IPS-18c (cell line): ENCODE results near the gene RLF.
"Not testable (repeated sequence)": the region's sequence is repeated elsewhere in the genome, so short reads cannot be mapped to it uniquely, and the experiment has no call there.

ENCODE experiments used
- H3K4me3 ChIP-seq: 2 replicates; pipeline ENCODE4 v1.7.0; 2013; ENCODE audit warnings: low read depth, mild to moderate bottlenecking, low read length, moderate library complexity; ENCODE audit not compliant: insufficient read depth
- H3K9me3 ChIP-seq: one replicate; pipeline ENCODE4 v1.6.1; 2013; ENCODE audit warnings: mild to moderate bottlenecking, low read length, moderate library complexity; ENCODE audit not compliant: control insufficient read depth, insufficient read depth

Gene RLF

GRCh38 chr1:40199126-40199525 is 37.9 kb downstream of the RLF start:
- Histone ChIP-seq H3K4me3 (no peak overlapping the region), H3K9me3 (no peaks in the 10 kb centered on the region)

DNA sequence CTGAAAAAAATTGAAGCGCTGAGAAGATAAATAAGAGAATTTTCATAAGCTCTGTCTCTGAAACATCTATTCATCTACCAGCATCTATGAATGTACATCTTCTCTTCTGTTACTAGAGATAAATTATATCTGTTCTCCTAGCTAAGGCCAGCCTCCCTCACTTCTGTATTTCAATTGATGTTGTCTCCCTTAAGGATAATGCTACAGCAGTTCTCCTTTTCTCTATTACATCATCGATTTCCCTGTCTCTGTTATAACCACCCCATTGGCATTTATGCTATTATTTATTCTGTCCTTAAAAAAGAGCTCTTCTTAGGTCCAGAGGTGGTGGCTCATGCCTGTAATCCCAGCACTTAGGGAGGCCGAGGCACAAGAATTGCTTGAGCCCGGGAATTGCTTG is 43.7 kb downstream of the RLF start:
- H3K4me3 ChIP-seq, result no peak overlapping the region
- no peaks in the 10 kb centered on the region for H3K9me3 ChIP-seq

GRCh38 chr1:40210511-40211204 is 49.5 kb downstream of the RLF start:
- H3K4me3 ChIP-seq, result no peak overlapping the region
- H3K9me3 ChIP-seq, result no peaks in the 10 kb centered on the region

DNA sequence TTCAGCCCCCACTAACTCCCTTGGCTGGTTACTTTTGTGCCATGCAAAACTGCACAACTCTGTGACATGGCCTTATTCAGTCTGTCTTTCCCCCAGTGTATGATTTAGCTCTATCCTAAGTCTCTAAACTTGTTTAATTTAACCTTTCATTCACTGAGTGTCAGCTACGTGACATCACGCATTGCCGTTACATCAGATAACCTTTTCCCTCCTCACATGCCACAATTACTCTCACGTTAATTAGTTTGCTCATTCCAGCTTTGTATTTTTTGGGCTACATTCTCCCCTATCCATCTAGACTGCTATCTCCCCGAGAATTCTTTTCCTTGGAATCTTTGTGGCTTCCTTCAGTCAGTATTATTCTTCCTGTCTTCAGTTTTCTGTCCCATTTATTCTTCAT is 57.1 kb downstream of the RLF start:
- H3K9me3 ChIP-seq, result no peaks in the 10 kb centered on the region
- no peak overlapping the region for H3K4me3 ChIP-seq

GRCh38 chr1:40221471-40221905 is 60.3 kb downstream of the RLF start:
- H3K4me3 ChIP-seq, H3K9me3 ChIP-seq: not testable (repeated sequence)

GRCh38 chr1:40221977-40222772 is 61.0 kb downstream of the RLF start:
- H3K4me3 ChIP-seq, result no peak overlapping the region
- no peaks in the 10 kb centered on the region for H3K9me3 ChIP-seq

GRCh38 chr1:40224040-40224439 is 62.9 kb downstream of the RLF start:
- H3K9me3 ChIP-seq, result no peaks in the 10 kb centered on the region
- no peak overlapping the region for H3K4me3 ChIP-seq

DNA sequence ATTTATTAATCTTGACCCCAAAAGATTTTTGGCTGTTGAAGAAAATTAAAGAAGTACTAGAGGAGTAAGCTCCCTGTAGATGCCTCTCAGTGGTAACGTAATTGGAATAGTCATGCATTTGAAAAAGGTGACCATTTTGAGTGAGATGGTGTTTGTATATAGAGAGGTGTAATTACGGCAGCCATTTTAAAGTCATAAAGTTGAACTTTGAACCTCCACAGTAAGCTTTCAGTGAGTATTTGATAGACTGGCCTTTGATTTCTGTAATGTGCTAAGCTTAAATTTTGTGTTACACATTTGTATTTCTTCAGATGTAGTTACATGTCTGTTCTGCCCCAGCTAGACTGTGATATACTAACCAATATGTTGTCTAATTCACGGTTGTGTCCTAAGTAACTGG is 65.0 kb downstream of the RLF start:
- H3K9me3 ChIP-seq, result no peaks in the 10 kb centered on the region
- no peak overlapping the region for H3K4me3 ChIP-seq

- Histone ChIP-seq H3K4me3 (no peak overlapping the region), H3K9me3 (no peaks in the 10 kb centered on the region)
These were observed 71.3 kb downstream of the RLF start for GRCh38 chr1:40232444-40232843.

- Histone ChIP-seq H3K9me3 (no peaks in the 10 kb centered on the region), H3K4me3 (no peak overlapping the region)
These were observed 78.4 kb downstream of the RLF start for GRCh38 chr1:40239626-40240025.

GRCh38 chr1:40240390-40240789 is 79.2 kb downstream of the RLF start:
- H3K9me3 ChIP-seq, result no peaks in the 10 kb centered on the region
- H3K4me3 ChIP-seq, result no peak overlapping the region

- Histone ChIP-seq H3K9me3 (no peaks in the 10 kb centered on the region), H3K4me3 (no peak overlapping the region)
These were observed 80.2 kb downstream of the RLF start for GRCh38 chr1:40241362-40241761.

DNA sequence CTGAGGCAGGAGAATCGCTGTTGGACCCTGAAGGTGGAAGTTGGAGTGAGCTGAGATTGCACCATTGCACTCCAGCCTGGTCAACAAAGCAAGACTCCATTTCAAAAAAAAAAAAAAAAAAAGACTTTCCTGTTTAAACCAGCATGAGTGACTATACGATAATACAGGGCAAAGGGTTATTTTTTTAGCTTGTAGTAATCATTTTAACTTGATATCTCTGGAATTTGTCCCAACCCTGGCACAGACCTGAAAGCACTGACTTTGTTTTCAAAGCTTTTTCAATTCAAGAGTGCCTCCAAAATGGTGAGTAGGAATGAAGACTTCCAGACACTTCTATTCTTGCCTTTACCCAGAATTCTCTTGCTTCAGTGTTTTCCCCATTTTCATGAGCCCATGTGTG is 82.2 kb downstream of the RLF start:
- no peak overlapping the region for H3K4me3 ChIP-seq
- H3K9me3 ChIP-seq, result no peaks in the 10 kb centered on the region

DNA sequence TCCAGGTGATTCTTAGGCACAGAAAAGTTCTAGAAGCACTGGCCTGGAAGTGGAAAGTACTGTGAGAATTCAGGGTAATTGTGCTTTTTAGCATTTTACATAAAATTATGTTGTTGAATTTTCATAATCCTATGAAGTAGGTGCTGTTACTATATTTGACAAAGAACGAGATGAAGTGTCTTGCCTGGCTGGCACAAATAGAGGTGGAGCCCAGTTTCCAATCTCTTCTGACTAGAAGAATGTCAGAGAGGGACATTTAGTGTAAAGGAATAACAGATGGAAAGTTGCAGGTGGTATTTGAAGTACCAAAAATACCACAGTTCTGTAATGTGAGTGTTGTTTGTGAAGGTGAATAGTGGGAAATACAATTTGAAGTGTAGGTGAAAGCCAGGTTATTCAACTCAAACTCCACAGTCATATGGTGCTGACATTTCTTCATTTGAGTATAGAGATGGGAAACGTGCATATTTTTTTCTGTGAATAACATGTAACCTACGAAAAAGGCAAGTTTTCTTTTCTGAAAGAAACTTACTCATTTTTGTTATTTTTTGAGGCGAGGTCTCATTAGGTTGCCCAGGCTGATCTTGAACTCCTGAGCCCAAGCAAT is 83.1 kb downstream of the RLF start:
- Histone ChIP-seq H3K4me3 (no peak overlapping the region), H3K9me3 (no peaks in the 10 kb centered on the region)

DNA sequence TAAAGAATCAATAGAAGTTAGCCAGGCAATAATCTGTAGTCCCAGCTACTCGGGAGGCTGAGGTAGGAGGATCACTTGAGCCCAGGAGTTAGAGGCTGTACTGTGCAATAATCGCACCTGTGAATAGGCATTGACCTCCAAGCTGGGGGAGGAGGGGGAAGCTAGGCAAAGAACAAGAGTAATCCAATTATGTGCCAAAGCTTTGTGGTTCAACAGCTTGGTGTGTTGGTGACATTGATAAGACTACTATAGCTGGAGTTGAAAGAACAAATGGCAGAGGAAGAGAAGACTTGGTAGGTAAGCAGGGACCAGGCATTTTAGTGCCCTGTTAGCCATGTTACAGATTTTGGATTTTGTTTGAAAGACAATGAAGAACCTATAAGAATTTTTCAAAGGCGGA is 84.5 kb downstream of the RLF start:
- Histone ChIP-seq H3K9me3 (no peaks in the 10 kb centered on the region), H3K4me3 (no peak overlapping the region)

DNA sequence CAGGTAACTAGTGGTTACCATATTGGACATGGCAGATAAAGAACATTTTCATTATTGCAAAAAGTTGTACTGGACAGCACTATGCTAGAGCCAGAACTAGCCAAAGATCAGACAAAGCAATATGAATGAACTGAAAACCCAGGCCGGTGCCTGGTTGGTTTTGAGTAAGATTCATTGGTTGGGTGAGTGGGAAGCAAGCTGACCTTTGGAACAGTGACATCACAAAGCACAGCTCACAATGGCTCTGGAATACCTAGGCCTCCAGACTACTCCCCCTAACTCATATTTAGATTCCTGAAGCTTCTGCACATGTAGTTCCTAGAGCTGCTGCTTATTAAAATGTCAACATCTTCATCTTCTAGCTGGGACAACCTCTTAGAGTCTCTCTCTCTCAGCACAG is 86.5 kb downstream of the RLF start, which contains the start of gene TMCO2:
TSS of gene TMCO2 (plus strand) at position 283 of the 400 bp plus-strand sequence. CDS start at position 340, 57 bp downstream.
- Histone ChIP-seq H3K9me3 (no peaks in the 10 kb centered on the region), H3K4me3 (no peak within 1 kb of the TSS)

DNA sequence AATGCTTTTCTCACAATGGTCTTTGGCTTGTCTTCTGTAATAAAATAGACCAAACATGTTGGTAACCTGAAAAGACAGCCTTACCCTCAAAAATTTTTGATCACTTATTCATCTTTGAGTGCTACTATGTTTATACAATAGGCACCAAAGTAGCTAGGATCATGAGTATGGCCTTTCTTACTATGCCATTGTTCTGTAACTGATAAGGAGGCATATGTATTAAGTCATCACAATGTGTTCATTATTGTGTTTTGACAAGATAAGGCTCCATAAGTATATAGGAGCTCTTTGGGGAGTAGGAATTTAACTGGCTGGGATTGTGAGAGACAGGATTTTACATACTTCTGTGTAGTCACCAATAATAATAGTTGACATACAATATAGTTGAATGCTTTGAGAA is 87.2 kb downstream of the RLF start:
- no peaks in the 10 kb centered on the region for H3K9me3 ChIP-seq

DNA sequence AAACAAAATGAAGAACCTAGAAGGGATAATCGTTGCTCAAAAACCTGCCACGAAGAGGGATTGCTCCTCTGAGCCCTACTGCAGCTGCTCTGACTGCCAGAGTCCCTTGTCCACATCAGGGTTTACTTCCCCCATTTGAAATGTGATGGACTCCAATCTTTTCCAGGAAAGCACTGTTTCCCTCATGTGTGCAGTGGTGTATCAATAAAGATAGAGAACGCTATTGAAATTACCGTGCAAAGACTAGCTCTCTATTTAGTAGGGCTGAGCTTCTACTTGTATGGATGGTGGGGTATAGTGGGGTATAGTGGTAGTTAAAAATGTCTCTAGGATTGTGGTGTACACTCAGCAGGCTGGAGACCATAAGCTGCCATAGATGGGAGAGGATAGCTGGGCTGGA is 90.3 kb downstream of the RLF start:
- H3K9me3 ChIP-seq, result no peaks in the 10 kb centered on the region
- no peak overlapping the region for H3K4me3 ChIP-seq

More for the DNA sequence above, 87.2 kb downstream of the RLF start:
- H3K4me3 ChIP-seq, result no peak overlapping the region
